Measurements from ENCODE around the gene TSHB.

GRCh38 chr1:115041654-115042053 lies 12.0 kb downstream of the TSHB start:
- TF ChIP-seq CTCF (IDR thresholded peaks at IDR 0.05; ENCODE audit: low read depth, low read length, poor library complexity, severe bottlenecking) (no peak), EZH2phosphoT487 (IDR thresholded peaks at IDR 0.05; ENCODE audit: borderline replicate concordance, low read length) (no peak)

Data from DOHH2 (cell line).